ENCODE data around the gene TTC4.
A peak's percentile ranks its signal among the peaks of the same experiment; 100 is the strongest.
"Not testable (repeated sequence)": the region's sequence is repeated elsewhere in the genome, so short reads cannot be mapped to it uniquely, and the experiment has no call there.

Gene TTC4

GRCh38 chr1:54768093-54768492 lies 52.4 kb downstream of the TTC4 start:
- Histone ChIP-seq H3K27me3 (ENCODE audit: insufficient read depth, low read length) (no peaks in the 10 kb centered on the region), H3K27ac (ENCODE audit: low read depth, low read length) (no peak overlapping the region)
- WGBS: 93% methylated on average over 5 of the region's 5 CpGs

GRCh38 chr1:54772951-54773350 lies 57.3 kb downstream of the TTC4 start:
- no peak overlapping the region for H3K9ac ChIP-seq (ENCODE audit: low read depth, low read length)
- H3K36me3 ChIP-seq (ENCODE audit: insufficient read depth, low read length): no peaks in the 10 kb centered on the region
- 96% methylated on average over 2 of the region's 2 CpGs for WGBS

More at GRCh38 chr1:54768093-54768492, 52.4 kb downstream of the TTC4 start:
- Histone ChIP-seq H3K4me1 (ENCODE audit: insufficient read depth, low read length) (peaks cover 8% of the 10 kb centered on the region; the same call in 1 of the 2 replicates), H3K4me3 (ENCODE audit: low read length) (no peak overlapping the region), H3K9me3 (ENCODE audit: insufficient read depth, low read depth, low read length) (no peaks in the 10 kb centered on the region), H3K36me3 (ENCODE audit: insufficient read depth, low read length) (no peaks in the 10 kb centered on the region), H3K9ac (ENCODE audit: low read depth, low read length) (no peak overlapping the region)

GRCh38 chr1:54774820-54775498 lies 59.3 kb downstream of the TTC4 start:
- no peaks in the 10 kb centered on the region for H3K9me3 ChIP-seq (ENCODE audit: insufficient read depth, low read depth, low read length)
- no peak overlapping the region for H3K27ac ChIP-seq (ENCODE audit: low read depth, low read length)
- peaks cover 14% of the 10 kb centered on the region for H3K27me3 ChIP-seq (ENCODE audit: insufficient read depth, low read length)
- no peak overlapping the region for H3K4me3 ChIP-seq (ENCODE audit: low read length)
- H3K9ac ChIP-seq (ENCODE audit: low read depth, low read length): no peak overlapping the region
- H3K4me1 ChIP-seq (ENCODE audit: insufficient read depth, low read length): no peaks in the 10 kb centered on the region
- H3K36me3 ChIP-seq (ENCODE audit: insufficient read depth, low read length): no peaks in the 10 kb centered on the region
- WGBS: 77% methylated on average over 14 of the region's 15 CpGs

More at GRCh38 chr1:54772951-54773350, 57.3 kb downstream of the TTC4 start:
- Histone ChIP-seq H3K4me1 (ENCODE audit: insufficient read depth, low read length) (no peaks in the 10 kb centered on the region), H3K27ac (ENCODE audit: low read depth, low read length) (no peak overlapping the region), H3K27me3 (ENCODE audit: insufficient read depth, low read length) (no peaks in the 10 kb centered on the region), H3K4me3 (ENCODE audit: low read length) (no peak overlapping the region), H3K9me3 (ENCODE audit: insufficient read depth, low read depth, low read length) (no peaks in the 10 kb centered on the region)

GRCh38 chr1:54775828-54776721 lies 60.4 kb downstream of the TTC4 start:
- not testable (repeated sequence) for H3K27ac ChIP-seq (ENCODE audit: low read depth, low read length)

GRCh38 chr1:54777011-54777410 lies 61.4 kb downstream of the TTC4 start:
- no peaks in the 10 kb centered on the region for H3K9me3 ChIP-seq (ENCODE audit: insufficient read depth, low read depth, low read length)
- no peak overlapping the region for H3K27ac ChIP-seq (ENCODE audit: low read depth, low read length)
- WGBS: 75% methylated on average over 4 of the region's 4 CpGs
- no peak overlapping the region for H3K4me3 ChIP-seq (ENCODE audit: low read length)
- H3K27me3 ChIP-seq (ENCODE audit: insufficient read depth, low read length): peaks cover 34% of the 10 kb centered on the region
- no peaks in the 10 kb centered on the region for H3K36me3 ChIP-seq (ENCODE audit: insufficient read depth, low read length)
- H3K9ac ChIP-seq (ENCODE audit: low read depth, low read length): no peak overlapping the region
- H3K4me1 ChIP-seq (ENCODE audit: insufficient read depth, low read length): no peaks in the 10 kb centered on the region

More at GRCh38 chr1:54775828-54776721, 60.4 kb downstream of the TTC4 start:
- H3K27me3 ChIP-seq (ENCODE audit: insufficient read depth, low read length): peaks cover 25% of the 10 kb centered on the region
- not testable (repeated sequence) for H3K9ac ChIP-seq (ENCODE audit: low read depth, low read length); H3K36me3 ChIP-seq (ENCODE audit: insufficient read depth, low read length); H3K4me1 ChIP-seq (ENCODE audit: insufficient read depth, low read length); H3K4me3 ChIP-seq (ENCODE audit: low read length); H3K9me3 ChIP-seq (ENCODE audit: insufficient read depth, low read depth, low read length)
- WGBS: 94% methylated on average over 16 of the region's 16 CpGs

- Histone ChIP-seq H3K36me3 (ENCODE audit: insufficient read depth, low read length) (no peaks in the 10 kb centered on the region), H3K4me1 (ENCODE audit: insufficient read depth, low read length) (no peaks in the 10 kb centered on the region), H3K27me3 (ENCODE audit: insufficient read depth, low read length) (peaks cover 38% of the 10 kb centered on the region), H3K9ac (ENCODE audit: low read depth, low read length) (no peak overlapping the region), H3K4me3 (ENCODE audit: low read length) (no peak overlapping the region), H3K27ac (ENCODE audit: low read depth, low read length) (no peak overlapping the region), H3K9me3 (ENCODE audit: insufficient read depth, low read depth, low read length) (no peaks in the 10 kb centered on the region)
- WGBS: 86% methylated on average over 4 of the region's 4 CpGs
Observed at GRCh38 chr1:54777431-54777830, 61.8 kb downstream of the TTC4 start.

- peaks cover 48% of the 10 kb centered on the region for H3K27me3 ChIP-seq (ENCODE audit: insufficient read depth, low read length)
- whole genome bisulfite sequencing: 34% methylated on average over 74 of the region's 74 CpGs
- H3K4me1 ChIP-seq (ENCODE audit: insufficient read depth, low read length): no peaks in the 10 kb centered on the region
- no peak overlapping the region for H3K27ac ChIP-seq (ENCODE audit: low read depth, low read length)
- H3K9me3 ChIP-seq (ENCODE audit: insufficient read depth, low read depth, low read length): no peaks in the 10 kb centered on the region
- peak overlapping the region; percentile 38 for H3K4me3 ChIP-seq (ENCODE audit: low read length)
- H3K9ac ChIP-seq (ENCODE audit: low read depth, low read length): peak overlapping the region; percentile 22; the same call in 1 of the 2 replicates
- H3K36me3 ChIP-seq (ENCODE audit: insufficient read depth, low read length): no peaks in the 10 kb centered on the region
Observed at GRCh38 chr1:54781023-54781723, 65.5 kb downstream of the TTC4 start.

GRCh38 chr1:54782156-54782555 lies 66.5 kb downstream of the TTC4 start:
- Histone ChIP-seq H3K27ac (ENCODE audit: low read depth, low read length) (no peak overlapping the region), H3K4me3 (ENCODE audit: low read length) (no peak overlapping the region), H3K9me3 (ENCODE audit: insufficient read depth, low read depth, low read length) (no peaks in the 10 kb centered on the region), H3K36me3 (ENCODE audit: insufficient read depth, low read length) (no peaks in the 10 kb centered on the region), H3K4me1 (ENCODE audit: insufficient read depth, low read length) (no peaks in the 10 kb centered on the region), H3K9ac (ENCODE audit: low read depth, low read length) (no peak overlapping the region), H3K27me3 (ENCODE audit: insufficient read depth, low read length) (peaks cover 48% of the 10 kb centered on the region)
- 90% methylated on average over 6 of the region's 6 CpGs for WGBS

GRCh38 chr1:54782588-54782987 lies 66.9 kb downstream of the TTC4 start:
- H3K27me3 ChIP-seq (ENCODE audit: insufficient read depth, low read length): peaks cover 48% of the 10 kb centered on the region
- H3K9ac ChIP-seq (ENCODE audit: low read depth, low read length): no peak overlapping the region
- no peaks in the 10 kb centered on the region for H3K36me3 ChIP-seq (ENCODE audit: insufficient read depth, low read length)
- H3K27ac ChIP-seq (ENCODE audit: low read depth, low read length): no peak overlapping the region
- H3K4me3 ChIP-seq (ENCODE audit: low read length): no peak overlapping the region
- 88% methylated on average over 2 of the region's 2 CpGs for WGBS
- no peaks in the 10 kb centered on the region for H3K9me3 ChIP-seq (ENCODE audit: insufficient read depth, low read depth, low read length)
- no peaks in the 10 kb centered on the region for H3K4me1 ChIP-seq (ENCODE audit: insufficient read depth, low read length)

- Histone ChIP-seq H3K9ac (ENCODE audit: low read depth, low read length) (no peak overlapping the region), H3K9me3 (ENCODE audit: insufficient read depth, low read depth, low read length) (no peaks in the 10 kb centered on the region), H3K4me1 (ENCODE audit: insufficient read depth, low read length) (peaks cover 8% of the 10 kb centered on the region), H3K36me3 (ENCODE audit: insufficient read depth, low read length) (no peaks in the 10 kb centered on the region), H3K4me3 (ENCODE audit: low read length) (no peak overlapping the region), H3K27me3 (ENCODE audit: insufficient read depth, low read length) (peaks cover 41% of the 10 kb centered on the region), H3K27ac (ENCODE audit: low read depth, low read length) (no peak overlapping the region)
- 100% methylated on average over 1 of the region's 2 CpGs for WGBS
Observed at GRCh38 chr1:54784066-54784465, 68.4 kb downstream of the TTC4 start.

- Histone ChIP-seq H3K9me3 (ENCODE audit: insufficient read depth, low read depth, low read length) (no peaks in the 10 kb centered on the region), H3K27me3 (ENCODE audit: insufficient read depth, low read length) (peaks cover 16% of the 10 kb centered on the region), H3K36me3 (ENCODE audit: insufficient read depth, low read length) (no peaks in the 10 kb centered on the region), H3K27ac (ENCODE audit: low read depth, low read length) (no peak overlapping the region), H3K4me1 (ENCODE audit: insufficient read depth, low read length) (peaks cover 10% of the 10 kb centered on the region), H3K4me3 (ENCODE audit: low read length) (no peak overlapping the region), H3K9ac (ENCODE audit: low read depth, low read length) (no peak overlapping the region)
- 92% methylated on average over 8 of the region's 8 CpGs for WGBS
Observed at GRCh38 chr1:54786778-54787177, 71.1 kb downstream of the TTC4 start.
